ENCODE results near the gene C16orf54.
"Not testable (repeated sequence)": the region's sequence is repeated elsewhere in the genome, so short reads cannot be mapped to it uniquely, and the experiment has no call there.

Gene C16orf54

GRCh38 chr16:29767062-29767461, 21.3 kb upstream of the C16orf54 start:
- DNase-seq: no peak

- no peak for DNase-seq
Measured at GRCh38 chr16:29766571-29766970, 20.8 kb upstream of the C16orf54 start.

GRCh38 chr16:29765167-29766032, 19.6 kb upstream of the C16orf54 start:
- no peak for DNase-seq

GRCh38 chr16:29763326-29763725, 17.5 kb upstream of the C16orf54 start:
- DNase-seq: no peak

- DNase-seq: no peak
Measured at GRCh38 chr16:29761882-29762281, 16.1 kb upstream of the C16orf54 start.

DNA sequence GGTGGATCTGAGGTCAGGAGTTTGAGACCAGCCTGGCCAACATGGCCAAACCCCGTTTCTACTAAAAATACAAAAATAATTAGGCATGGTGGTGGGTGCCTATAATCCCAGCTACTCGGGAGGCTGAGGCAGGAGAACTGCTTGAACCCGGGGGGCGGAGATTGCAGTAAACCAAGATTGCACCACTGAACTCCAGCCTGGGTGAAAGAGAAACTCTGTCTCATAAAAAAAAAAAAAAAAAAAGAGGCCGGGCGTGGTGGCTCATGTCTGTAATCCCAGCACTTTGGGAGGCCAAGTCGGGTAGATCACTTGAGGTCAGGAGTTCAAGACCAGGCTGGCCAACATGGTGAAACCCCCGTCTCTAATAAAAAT, 15.5 kb upstream of the C16orf54 start:
- DNase-seq: not testable (repeated sequence)

DNA sequence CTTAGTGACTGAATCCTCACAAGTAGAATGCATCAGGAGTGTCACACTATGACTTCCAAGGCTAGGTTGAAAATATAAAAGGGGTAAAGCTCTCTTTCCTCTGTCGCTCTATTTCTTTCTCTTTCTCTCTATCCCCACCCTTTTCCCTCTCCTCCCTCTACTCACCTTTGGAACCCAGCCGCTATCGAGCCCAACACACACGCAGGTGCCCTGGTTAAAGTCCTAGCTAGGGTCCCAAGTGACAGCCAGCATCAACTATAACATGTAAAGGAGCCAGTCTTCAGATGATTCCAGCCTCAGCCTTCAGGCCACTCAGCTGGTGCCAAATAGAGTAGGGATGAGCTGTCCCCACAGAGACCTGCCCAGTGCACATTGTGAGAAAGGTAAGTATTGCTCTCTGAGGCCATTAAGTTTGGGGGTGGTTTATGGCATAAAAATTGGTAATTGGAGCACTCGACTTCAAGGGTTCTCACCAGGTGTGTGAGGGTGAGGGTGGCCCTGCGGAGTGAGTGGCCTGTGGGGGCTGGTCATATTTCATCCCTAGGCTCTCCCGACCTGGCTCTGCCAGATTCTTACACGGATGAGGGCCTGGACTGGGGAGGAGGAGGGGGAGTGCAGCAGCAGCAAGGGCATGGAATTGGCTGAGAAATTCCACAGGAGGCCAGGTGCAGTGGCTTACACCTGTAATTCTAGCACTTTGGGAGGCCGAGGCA, 14.9 kb upstream of the C16orf54 start:
- DNase-seq: no peak

DNA sequence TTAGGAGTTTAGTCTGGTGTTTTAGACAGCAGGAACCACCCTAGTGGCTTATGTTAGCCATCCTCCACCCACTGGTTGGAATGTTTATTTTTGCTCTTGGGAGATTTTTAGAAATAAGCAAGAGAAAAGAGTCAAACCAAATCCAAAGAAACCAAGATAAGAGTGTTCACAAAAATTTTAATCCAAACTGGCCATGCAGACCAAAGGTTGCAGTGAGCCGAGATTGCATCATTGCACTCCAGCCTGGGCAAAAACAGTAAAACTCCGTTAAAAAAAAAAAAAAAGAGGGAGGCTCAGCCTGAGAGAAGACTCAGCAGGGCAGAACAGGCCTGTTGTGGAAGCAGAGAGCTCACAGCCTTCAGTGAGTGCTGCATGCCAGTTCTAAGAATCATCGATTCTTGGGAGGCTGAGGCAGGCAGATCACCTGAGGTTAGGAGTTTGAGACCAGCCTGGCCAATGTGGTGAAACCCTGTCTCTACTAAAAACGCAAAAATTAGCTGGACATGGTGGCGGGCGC, 12.2 kb upstream of the C16orf54 start:
- DNase-seq: peak; percentile 25

- DNase-seq: not testable (repeated sequence)
Measured at GRCh38 chr16:29757086-29757485, 11.3 kb upstream of the C16orf54 start.

- DNase-seq: no peak
Measured at GRCh38 chr16:29756654-29757053, 10.9 kb upstream of the C16orf54 start.

DNA sequence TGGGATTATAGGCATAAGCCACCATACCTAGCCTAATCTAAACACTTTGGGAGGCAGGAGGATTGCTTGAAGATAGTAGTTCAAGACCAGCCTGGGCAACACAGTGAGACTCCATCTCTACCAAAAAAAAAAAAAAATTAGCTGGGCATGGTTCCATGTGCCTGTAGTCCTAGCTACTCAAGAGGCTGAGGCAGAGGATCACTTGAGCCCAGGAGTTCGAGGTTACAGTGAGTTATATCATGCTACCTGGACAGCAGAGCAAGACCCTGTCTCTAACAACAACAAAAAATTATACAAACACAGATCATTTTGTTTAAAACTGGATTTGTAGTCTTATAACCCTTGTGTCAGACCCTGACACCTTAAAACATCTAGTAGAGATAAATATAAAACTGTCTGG, 7.7 kb upstream of the C16orf54 start:
- DNase-seq: no peak

GRCh38 chr16:29748760-29749149, 3.0 kb upstream of the C16orf54 start:
- DNase-seq: not testable (repeated sequence)

DNA sequence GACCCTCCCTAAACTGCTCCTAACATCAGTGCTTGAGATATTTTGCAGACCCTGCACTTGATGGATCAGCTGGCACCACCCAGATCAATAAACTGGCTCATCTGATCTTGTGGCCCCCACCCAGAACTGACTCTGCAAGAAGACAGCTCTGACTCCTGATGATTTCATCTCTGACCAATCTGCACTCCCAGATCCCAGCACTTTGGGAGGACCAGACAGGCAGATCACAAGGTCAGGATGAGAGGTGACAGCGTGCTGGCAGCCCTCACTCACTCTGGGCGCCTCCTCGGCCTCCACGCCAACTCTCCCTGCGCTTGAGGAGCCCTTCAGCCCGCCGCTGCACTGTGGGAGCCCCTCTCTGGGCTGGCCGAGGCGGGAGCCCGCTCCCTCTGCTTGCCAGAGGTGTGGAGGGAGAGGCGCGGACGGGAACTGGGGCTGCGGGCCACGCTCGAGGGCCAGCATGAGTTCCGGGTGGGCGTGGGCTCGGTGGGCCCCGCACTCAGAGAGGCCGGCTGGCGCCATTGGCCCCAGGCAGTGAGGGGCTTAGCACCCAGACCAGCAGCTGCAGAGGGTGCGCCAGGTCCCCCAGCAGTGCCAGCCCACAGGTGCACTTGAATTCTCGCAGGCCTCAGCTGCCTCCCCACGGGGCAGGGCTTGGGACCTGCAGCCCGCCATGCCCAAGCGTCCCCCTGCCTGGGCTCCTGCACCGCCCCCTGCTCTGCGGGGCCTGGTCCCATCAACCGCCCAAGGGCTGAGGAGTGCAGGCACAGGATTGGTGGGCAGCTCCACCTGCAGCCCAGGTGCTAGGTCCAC, 2.4 kb upstream of the C16orf54 start:
- no peak for DNase-seq

GRCh38 chr16:29746518-29746917, 728 bp upstream of the C16orf54 start:
- not testable (repeated sequence) for DNase-seq

DNA sequence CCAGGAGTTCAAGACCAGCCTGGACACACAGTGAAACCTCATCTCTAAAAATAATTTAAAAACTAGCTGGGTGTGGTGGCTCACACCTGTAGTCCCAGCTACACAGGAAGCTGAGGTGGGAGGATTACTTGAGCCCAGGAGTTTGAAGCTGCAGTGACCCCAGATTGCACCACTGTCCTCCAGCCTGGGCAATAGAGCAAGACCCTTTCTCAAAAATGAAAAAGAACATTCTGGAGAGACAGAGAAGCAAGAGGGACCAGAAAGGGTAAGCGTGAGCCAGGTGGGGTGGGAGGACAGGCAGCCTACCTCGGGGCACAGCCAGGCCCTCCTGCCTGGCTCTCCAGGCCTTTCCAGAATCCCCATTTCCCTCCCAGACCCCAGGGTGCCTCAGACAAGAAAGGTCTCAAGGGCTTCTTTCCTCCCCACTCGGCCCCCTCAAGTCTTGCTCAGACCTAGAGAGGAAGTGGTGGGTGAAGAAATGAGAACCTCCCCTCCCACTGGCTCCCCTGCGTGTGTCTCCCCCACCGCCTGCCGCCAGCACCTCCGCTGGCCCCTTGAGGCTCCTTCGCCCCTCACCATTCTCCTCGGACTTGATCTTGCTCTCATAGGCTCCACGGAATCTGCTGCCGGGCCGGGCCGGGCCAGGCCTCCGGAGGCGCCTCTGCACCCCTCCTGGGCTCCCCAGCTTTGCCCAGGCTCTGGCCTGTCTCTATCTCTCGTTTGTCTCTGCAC, 503 bp downstream of the C16orf54 start:
- no peak for DNase-seq

- no peak for DNase-seq
Measured at GRCh38 chr16:29744541-29745101, 1.2 kb downstream of the C16orf54 start.

- DNase-seq: no peak
Measured at GRCh38 chr16:29743827-29744531, 1.8 kb downstream of the C16orf54 start.

DNA sequence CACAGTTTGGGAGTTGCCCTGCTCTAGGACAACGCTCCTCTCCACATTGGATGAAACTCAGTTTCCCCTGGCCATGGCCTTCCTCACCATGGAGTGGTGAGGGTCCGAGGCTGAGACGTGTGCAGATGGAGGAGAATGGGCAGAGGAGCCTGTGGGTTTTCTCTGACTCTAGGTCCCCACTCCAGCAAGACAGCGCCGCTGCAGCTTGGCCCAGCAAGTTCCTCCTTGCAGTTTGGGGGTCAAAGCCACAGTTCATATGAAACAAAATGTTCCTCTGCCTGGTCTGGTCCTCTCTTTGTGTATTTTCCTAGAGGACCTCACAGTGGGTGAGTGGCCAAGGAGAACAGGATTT, 2.3 kb downstream of the C16orf54 start:
- DNase-seq: no peak

DNA sequence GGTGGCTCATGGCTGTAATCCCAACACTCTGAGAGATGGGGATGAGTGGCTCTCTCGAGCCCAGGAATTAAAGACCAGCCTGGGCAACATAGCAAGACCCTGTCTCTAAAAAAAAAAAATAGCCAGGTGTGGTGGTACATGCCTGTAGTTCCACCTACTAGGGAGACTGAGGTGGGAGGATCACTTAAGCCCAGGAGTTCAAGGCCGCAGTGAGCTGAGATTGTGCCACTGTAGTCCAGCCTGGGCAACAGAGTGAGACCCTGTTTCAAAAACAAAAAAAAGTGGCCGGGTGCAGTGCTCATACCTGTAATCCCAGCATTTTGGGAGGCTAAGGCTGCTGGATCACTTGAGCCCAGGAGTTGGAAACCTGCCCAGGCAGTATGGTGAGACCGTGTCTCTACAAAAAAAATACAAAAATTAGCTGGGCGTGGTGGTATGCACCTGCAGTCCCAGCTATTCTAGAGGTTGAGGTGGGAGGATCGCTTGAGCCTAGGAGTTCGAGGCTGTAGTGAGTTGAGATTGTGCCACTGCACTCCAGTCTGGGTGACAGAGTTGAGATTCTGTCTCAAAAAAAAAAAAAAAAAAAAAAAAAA, 3.0 kb downstream of the C16orf54 start:
- no peak for DNase-seq

DNA sequence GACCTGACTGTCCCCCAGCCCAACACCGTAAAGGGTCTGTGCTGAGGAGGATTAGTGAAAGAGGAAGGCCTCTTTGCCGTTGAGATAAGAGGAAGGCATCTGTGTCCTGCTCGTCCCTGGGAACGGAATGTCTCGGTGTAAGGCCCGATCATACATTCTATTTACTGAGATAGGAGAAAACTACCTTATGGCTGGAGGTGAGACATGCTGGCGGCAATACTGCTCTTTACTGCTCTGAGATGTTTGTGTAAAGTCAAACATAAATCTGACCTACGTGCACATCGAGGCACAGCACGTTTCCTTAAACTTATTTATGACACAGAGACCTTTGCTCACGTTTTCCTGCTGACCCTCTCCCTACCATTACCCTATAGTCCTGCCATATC, 5.2 kb downstream of the C16orf54 start:
- DNase-seq: not testable (repeated sequence)

Data from EL (cell line).